Prostate gland (tissue), 2 donors: ENCODE data around the gene ZNF789.

Experiments used
- POLR2A ChIP-seq: fragments of 450-650 bp; IDR thresholded peaks from one replicate; pipeline ENCODE4 v1.6.1; 2016; ENCODE audit warnings: antibody characterized with exemption, mild to moderate bottlenecking
- POLR2AphosphoS5 ChIP-seq: sonication (generic); formaldehyde crosslinking; IDR thresholded peaks from one replicate; pipeline ENCODE4 v1.6.1; 2017; ENCODE audit warnings: antibody characterized with exemption
- TF ChIP-seq, protein P1 (sequence below), 4 experiments: fragments of 200-600 bp in 2 of 4; fragments of 450-650 bp in 2 of 4; sonication (generic) in 2 of 4; IDR thresholded peaks; 1 replicate in 3 of 4; 2 replicates in 1 of 4; pipeline ENCODE4 v1.5.1; 2016 to 2019; ENCODE audit warnings: antibody characterized with exemption in 4 of 4, mild to moderate bottlenecking in 2 of 4, moderate library complexity in 2 of 4

DNA sequence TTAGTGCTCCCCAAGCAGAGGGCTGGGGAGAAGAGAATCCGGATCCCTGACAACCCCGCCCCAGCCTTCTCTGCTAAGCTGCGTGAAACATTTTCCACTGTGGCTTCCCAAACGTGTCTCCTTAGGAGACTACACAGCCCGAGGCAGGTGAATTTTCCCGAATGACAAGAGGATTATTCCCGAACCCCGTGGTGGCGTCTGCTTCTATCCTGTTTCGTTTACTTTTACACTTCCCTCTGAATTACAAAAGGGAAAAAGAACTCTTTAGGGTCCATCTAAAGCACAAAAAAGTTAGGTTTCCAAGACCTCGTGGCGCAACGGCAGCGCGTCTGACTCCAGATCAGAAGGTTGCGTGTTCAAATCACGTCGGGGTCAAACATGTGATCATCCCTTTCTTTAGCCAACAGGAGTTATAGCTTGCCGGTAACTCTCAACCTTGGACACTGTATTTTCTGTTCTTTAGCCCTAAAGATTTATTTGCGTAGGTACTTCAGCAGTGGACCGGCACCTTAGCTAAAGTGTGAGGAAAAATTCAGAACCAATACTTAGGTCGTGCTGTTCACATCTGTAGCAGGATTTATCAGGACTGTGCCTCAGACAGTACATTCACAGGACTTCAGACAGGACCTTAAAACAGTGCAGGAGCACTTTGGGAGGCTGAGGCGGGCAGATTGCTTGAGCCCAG, 3.2 kb upstream of the ZNF789 start:
- TF ChIP-seq, protein P1, sequence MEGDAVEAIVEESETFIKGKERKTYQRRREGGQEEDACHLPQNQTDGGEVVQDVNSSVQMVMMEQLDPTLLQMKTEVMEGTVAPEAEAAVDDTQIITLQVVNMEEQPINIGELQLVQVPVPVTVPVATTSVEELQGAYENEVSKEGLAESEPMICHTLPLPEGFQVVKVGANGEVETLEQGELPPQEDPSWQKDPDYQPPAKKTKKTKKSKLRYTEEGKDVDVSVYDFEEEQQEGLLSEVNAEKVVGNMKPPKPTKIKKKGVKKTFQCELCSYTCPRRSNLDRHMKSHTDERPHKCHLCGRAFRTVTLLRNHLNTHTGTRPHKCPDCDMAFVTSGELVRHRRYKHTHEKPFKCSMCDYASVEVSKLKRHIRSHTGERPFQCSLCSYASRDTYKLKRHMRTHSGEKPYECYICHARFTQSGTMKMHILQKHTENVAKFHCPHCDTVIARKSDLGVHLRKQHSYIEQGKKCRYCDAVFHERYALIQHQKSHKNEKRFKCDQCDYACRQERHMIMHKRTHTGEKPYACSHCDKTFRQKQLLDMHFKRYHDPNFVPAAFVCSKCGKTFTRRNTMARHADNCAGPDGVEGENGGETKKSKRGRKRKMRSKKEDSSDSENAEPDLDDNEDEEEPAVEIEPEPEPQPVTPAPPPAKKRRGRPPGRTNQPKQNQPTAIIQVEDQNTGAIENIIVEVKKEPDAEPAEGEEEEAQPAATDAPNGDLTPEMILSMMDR (IDR thresholded peaks at IDR 0.05), result no peak
- TF ChIP-seq POLR2A (no peak), POLR2AphosphoS5 (no peak)
